IPS DF 19.7 (cell line): Measurements from ENCODE around the gene BTBD1.

Experiments used
- DNase-seq: peaks from one replicate; pipeline ENCODE4 v3.0.0-alpha.2; 2013; ENCODE audit warnings: low read depth, low spot score

The BTBD1 gene

GRCh38 chr15:82993144-82993543 is 73.9 kb downstream of the BTBD1 start:
- no peak for DNase-seq

DNA sequence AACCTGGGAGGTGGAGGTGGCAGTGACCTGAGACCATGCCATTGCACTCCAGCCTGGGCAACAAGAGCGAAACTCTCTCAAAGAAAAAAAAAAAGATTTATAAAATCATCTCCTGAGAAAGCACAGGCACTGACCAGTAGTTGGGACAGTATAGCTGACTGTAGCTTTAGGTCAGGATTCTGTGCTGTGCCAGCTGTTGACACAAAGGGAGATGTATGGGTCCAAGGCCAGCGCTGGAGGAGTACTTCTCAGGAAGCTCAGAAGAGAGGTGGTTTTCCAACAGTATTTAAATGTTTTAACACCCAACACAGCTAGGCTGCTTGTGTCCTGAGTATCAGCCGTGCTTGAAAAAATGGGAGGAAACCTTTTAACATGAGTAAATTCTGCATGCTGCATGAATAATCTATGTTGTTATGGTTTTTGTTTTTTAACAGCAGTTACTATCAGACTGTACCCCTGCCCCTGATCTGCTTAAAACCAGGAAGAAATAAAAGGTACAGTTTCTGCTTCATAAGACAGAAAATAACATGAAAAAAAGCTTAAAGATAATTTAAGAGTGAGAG is 74.5 kb downstream of the BTBD1 start:
- DNase-seq: no peak

- no peak for DNase-seq
These were observed 80.6 kb downstream of the BTBD1 start for GRCh38 chr15:82986442-82986780.

- peak; percentile 69 for DNase-seq
These were observed 81.2 kb downstream of the BTBD1 start, which contains the start of gene RAMAC for GRCh38 chr15:82985688-82986441. Gene RAMAC, plus strand, starts transcription at chr15:82986210. Its CDS starts 2,809 bp downstream, at chr15:82989019.

DNA sequence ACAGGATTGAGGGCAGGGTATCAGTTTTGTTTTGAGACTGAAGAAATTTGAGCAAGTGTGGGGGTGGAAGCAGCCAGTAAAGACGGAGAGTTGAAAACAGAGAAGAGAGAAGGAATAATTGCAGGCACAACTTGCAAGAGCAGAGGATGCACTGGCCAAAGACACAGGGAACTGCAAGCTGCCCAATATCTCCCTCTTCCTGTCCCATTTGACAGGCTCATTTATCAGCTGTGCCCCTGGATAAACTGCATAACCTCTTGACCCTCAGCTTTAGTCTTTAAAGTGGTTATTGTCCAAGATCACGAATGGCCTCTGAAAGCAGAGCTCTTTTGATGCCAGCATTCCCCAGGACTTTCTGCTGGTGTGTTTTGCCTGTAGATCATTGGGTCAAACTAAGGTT is 86.1 kb downstream of the BTBD1 start:
- DNase-seq: no peak

GRCh38 chr15:82979726-82980125 is 87.3 kb downstream of the BTBD1 start:
- DNase-seq: no peak

DNA sequence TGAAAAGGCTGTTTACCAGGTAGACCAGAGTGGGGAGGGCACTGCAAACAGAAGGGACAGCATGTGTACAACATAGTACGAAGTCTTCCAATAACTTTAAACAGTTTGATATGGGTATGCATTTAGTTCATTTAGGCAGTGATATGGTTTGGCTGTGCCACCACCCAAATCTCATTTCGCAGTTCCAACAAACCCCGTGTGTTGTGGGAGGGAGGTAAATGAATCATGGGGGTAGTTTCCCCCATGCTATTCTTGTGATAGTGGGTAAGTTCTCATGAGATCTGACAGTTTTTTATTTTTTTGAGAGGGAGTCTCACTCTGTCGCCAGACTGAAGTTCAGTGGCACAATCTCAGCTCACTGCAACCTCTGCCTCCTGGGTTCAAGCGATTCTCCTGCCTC is 88.6 kb downstream of the BTBD1 start:
- no peak for DNase-seq

DNA sequence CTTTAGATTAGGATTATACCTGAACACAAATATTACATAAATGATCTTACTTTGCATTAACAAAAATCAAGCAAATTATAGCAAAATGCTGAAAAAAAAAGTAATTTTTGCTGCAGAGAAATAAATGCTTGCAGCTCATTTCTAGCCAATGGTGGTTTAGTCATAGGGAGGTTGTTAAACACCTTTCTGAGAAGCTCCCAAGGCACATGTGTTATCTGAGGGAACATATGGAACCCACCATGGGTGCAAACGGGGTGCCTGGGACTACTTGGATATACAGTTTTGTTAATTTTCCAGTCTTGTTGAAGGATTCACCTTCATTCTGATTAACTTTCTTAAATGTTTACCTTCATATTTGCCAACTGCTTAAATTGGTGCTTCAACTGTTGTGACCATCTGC is 90.0 kb downstream of the BTBD1 start:
- DNase-seq: no peak

- DNase-seq: no peak
These were observed 94.1 kb downstream of the BTBD1 start for GRCh38 chr15:82972990-82973389.

GRCh38 chr15:82971218-82971984 is 95.7 kb downstream of the BTBD1 start:
- no peak for DNase-seq

GRCh38 chr15:82970696-82971095 is 96.4 kb downstream of the BTBD1 start:
- no peak for DNase-seq

DNA sequence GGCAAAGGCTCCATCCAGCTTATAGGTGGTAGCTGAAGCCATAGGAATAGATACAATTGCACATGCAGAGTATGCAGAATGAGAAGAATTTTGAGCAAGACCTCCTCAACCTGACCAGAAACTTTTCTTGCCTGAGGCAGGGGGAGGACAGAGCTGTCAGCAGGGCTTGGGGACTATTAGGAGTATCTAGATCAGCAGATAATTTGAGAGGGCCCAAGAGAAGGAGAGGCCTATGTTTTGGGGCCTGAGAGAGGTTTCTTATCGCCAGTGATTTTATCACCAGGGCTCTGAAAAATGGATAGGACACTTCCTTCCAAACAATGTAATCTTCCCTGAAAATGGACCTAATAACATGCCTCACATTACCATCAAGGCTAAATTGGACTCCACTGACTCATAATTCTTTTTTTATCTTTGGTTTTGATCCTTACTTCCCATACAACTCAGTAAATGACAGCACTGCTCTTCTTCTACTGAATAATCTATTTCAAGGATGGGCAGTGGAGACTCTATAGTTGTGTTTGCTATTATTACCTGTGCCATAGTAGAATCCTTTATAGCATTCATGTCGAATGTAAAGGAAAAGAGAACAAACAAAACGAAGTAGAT is 96.9 kb downstream of the BTBD1 start:
- DNase-seq: no peak

GRCh38 chr15:82969353-82969752 is 97.7 kb downstream of the BTBD1 start:
- DNase-seq: no peak

- DNase-seq: no peak
These were observed 99.0 kb downstream of the BTBD1 start for GRCh38 chr15:82968066-82968465.

DNA sequence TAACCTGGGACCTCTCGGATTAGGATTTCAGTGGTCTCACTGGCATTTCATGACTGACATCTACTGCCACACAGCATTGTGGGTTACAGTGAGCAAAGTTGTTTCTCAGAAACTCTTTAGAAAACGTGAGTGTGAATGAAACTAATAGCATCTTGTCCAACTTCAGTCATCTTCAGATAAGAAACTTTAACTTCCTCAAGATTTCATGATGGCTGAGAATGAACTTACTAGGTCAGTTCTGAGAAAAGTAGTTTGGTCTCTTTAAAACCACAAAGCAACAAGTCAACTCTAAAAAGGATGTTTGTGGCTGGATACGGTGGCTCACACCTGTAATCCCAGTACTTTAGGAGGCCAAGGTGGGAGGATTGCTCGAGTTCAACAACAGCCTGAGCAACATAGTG is 100.4 kb downstream of the BTBD1 start:
- no peak for DNase-seq
